GM19099 (cell line): ENCODE data around the gene SECTM1.

Experiments used
- POLR2A ChIP-seq: IDR thresholded peaks from 3 replicates; pipeline ENCODE4 v1.6.1; 2011; ENCODE audit warnings: low read depth; ENCODE audit not compliant: insufficient read length; ENCODE audit errors: extremely low read depth

SECTM1 gene

GRCh38 chr17:82301916-82302567 lies 31.5 kb downstream of the SECTM1 start:
- peak; percentile 26 for TF ChIP-seq POLR2A

DNA sequence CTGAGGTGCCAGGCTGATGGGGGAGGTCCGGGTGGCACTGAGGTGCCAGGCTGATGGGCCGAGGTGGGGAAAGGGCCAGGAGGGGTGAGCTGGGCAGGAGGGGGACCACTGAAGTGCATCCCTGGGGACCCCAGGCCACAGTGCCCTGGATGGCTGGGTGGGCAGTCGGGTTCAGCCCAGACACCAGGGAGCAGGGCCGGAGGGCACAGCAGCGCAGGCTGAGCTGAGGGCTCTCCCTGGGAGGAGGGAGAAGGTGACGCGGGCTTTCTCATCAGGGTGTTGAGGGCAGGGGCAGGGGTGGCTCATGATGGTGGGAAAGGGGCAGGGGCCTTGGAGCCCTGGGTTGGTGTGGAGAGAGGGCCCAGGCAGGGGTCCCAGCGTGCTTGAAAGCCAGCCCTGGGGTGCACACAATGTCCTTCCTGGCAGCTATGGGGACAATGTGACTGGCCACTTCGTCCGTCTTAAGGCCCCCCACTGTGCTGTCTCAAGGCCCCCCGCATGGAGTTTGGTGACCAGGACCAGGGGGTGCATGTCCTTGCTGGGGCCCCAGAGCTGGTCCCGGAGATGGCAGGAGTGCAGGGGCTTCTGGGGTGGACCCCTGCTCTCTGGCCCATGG lies 32.2 kb downstream of the SECTM1 start:
- TF ChIP-seq POLR2A: no peak

DNA sequence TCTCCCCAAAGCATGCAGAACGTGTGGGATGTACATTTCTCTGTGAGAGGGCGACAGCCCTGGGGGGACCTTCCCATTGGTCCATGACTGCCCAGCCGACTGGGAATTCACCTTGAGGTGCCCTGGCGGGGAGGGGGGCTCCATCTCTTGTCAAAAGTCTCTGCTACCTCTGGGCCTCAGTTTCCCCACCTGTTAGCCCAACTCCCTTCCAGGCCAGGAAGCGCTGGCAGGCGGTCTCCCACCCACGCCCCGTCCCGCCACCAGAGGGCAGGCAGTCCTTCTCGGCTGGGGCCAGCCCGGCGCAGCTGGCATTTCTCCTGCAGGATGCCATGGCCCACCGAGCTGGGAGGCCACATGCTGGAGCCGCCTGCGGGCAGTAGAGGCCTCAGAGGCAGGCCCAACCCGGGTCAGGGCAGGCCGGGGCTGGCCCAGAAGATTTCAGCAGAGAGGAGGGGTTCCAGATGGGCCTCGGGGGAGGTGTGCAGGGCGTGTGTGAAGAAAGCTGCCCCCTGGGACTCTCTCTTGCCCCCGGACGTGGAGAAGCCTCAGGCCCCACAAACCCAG lies 32.8 kb downstream of the SECTM1 start:
- TF ChIP-seq POLR2A: no peak

GRCh38 chr17:82300228-82300627 lies 33.3 kb downstream of the SECTM1 start:
- no peak for TF ChIP-seq POLR2A

DNA sequence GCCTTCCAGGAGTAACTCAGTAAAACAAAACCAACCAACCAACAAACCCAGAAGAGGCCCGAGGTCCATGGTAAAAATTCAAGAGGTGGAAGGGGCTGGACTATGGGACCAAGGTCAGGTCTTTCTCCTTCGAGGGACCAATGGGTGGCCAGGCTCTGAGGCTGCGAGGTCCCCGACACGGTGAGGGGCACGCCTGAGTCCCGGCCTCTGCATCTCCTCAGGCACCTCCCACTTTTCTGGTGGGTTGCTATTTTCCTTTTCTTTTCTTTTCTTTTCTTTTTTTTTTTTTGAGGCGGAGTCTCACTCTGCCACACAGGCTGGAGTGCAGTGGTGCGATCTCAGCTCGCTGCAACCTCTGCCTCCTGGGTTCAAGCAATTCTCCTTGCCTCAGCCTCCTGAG lies 34.1 kb downstream of the SECTM1 start:
- TF ChIP-seq POLR2A: no peak

DNA sequence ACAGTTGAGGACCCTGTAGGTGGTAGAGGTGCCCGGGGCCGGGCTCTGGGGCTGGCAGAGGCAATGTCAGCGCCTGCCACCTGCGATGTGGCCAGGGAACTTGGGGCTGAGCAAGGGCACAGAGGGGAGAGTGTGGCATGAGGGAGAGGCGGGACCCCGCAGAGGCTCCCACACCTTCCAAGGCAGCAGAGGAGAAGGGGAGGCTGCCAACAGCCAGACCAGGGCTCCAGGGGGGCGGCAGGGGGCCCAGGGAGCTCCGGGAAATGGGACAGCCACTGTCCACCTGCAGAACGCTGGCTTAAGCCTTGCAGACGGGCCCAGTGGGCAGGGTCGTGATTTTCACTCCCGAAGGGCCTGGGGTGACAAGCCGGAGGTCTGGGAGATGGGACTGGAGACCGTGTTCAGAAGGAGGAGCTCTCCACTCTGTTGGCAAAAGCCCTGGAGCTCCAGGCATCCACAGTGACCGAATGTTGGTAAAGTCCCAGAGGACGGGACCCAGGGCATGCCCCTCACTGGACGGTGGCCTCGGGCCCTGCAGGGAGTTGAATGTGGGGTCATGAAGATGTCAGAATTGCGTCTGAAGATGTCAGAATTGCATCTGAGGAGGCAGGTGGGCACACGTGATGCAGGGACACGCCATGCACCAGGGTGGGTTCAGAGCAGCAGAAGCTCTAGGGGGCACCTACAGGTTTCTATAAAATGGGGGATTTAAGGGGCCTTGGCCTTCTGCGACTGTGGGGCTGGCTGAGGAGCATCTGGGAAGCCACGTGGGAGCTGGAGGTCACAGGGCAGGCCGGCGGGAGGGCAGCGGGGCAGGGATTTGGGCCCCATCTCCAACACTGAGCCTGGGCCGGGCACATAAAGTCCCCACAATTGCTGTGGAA lies 34.8 kb downstream of the SECTM1 start:
- TF ChIP-seq POLR2A: no peak

GRCh38 chr17:82297714-82298537 lies 35.6 kb downstream of the SECTM1 start:
- TF ChIP-seq POLR2A: peak; percentile 69

GRCh38 chr17:82297280-82297713 lies 36.3 kb downstream of the SECTM1 start:
- TF ChIP-seq POLR2A: peak; percentile 63

GRCh38 chr17:82296511-82297279 lies 36.9 kb downstream of the SECTM1 start:
- TF ChIP-seq POLR2A: no peak

DNA sequence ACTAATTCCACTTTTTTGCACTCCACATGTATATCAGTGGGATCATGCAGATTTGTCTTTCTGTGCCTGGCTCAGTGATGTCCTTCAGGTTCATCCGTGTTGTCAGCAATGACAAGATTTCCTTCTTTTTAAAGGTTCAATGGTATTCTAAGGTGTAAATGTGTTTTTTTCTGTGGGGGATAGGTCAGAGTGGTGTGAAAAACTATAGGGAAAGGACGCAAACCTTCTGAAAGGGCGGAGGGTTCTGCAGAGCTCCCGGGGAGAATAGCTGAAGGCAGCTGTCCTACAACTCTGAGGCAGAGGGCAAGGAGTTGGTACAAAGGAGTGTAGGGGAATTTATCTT lies 38.1 kb downstream of the SECTM1 start:
- TF ChIP-seq POLR2A: no peak

- TF ChIP-seq POLR2A: no peak
These were observed 39.3 kb downstream of the SECTM1 start for GRCh38 chr17:82294064-82294773.

- peak; percentile 90 for TF ChIP-seq POLR2A
These were observed 41.1 kb downstream of the SECTM1 start for GRCh38 chr17:82292251-82293154.
